ENCODE measurements around the gene LMTK3. TPM values are rescaled to one million over a fixed set of nuclear protein-coding genes. Genes with fewer than 3 reads are reported as not detected.

LMTK3 gene
- total and polyA plus RNA-seq, 8 donors = 0.45 to 23.5 (median 1.4) TPM; not detected in 1

- intact Hi-C loops (cut with DNase I; ENCODE audit: low total_unique reads) = no loop called here
- TF ChIP-seq EP300 (IDR thresholded peaks at IDR 0.05) (no peak), POLR2AphosphoS5 (IDR thresholded peaks at IDR 0.05) (peak in 1 of 3 donors; percentile 19), POLR2A (IDR thresholded peaks at IDR 0.05) (no peak)
- Histone ChIP-seq H3K4me1 (peaks cover 5 to 41% (median 25%) of the 10 kb centered on the region in 4 donors), H3K27me3 (peaks cover 0 to 49% (median 0%) of the 10 kb centered on the region in 3 donors), H3K9me3 (no peaks in the 10 kb centered on the region), H3K4me3 (no peak overlapping the region), H3K36me3 (no peaks in the 10 kb centered on the region), H3K27ac (peak overlapping the region in 1 of 5 donors; percentile 18)
- peak; percentile 45 to 65 for DNase-seq
- 14 to 33% (median 24%) methylated on average over 17 to 18 of the region's 18 CpGs for WGBS, 5 donors
These were observed 42.2 kb upstream of the LMTK3 start for GRCh38 chr19:48553676-48554384.

GRCh38 chr19:48552406-48553322 is 41.0 kb upstream of the LMTK3 start:
- WGBS, 5 donors = 75 to 86% (median 81%) methylated on average over 18 to 19 of the region's 19 CpGs
- peak overlapping the region in 2 of 4 donors; percentile 2 to 10 for H3K4me3 ChIP-seq
- no peaks in the 10 kb centered on the region for H3K9me3 ChIP-seq
- H3K4me1 ChIP-seq = peaks cover 5 to 32% (median 19%) of the 10 kb centered on the region in 4 donors
- TF ChIP-seq POLR2AphosphoS5 (IDR thresholded peaks at IDR 0.05) = no peak
- TF ChIP-seq POLR2A (IDR thresholded peaks at IDR 0.05) = no peak
- no peak for TF ChIP-seq EP300 (IDR thresholded peaks at IDR 0.05)
- TF ChIP-seq, protein P1, sequence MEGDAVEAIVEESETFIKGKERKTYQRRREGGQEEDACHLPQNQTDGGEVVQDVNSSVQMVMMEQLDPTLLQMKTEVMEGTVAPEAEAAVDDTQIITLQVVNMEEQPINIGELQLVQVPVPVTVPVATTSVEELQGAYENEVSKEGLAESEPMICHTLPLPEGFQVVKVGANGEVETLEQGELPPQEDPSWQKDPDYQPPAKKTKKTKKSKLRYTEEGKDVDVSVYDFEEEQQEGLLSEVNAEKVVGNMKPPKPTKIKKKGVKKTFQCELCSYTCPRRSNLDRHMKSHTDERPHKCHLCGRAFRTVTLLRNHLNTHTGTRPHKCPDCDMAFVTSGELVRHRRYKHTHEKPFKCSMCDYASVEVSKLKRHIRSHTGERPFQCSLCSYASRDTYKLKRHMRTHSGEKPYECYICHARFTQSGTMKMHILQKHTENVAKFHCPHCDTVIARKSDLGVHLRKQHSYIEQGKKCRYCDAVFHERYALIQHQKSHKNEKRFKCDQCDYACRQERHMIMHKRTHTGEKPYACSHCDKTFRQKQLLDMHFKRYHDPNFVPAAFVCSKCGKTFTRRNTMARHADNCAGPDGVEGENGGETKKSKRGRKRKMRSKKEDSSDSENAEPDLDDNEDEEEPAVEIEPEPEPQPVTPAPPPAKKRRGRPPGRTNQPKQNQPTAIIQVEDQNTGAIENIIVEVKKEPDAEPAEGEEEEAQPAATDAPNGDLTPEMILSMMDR (IDR thresholded peaks at IDR 0.05) = no peak
- intact Hi-C loops (cut with DNase I; ENCODE audit: low total_unique reads) = no loop called here
- H3K27me3 ChIP-seq = peaks cover 0 to 42% (median 0%) of the 10 kb centered on the region in 3 donors
- no peak overlapping the region for H3K27ac ChIP-seq
- no peaks in the 10 kb centered on the region for H3K36me3 ChIP-seq
- DNase-seq = no peak

- H3K27ac ChIP-seq = no peak within 1 kb of the TSS
- DNase-seq = peak; percentile 81 to 85
- H3K4me1 ChIP-seq = peaks cover 5 to 31% (median 19%) of the 10 kb centered on the region in 4 donors
- H3K9me3 ChIP-seq = no peaks in the 10 kb centered on the region
- H3K27me3 ChIP-seq = peaks cover 0 to 44% (median 0%) of the 10 kb centered on the region in 3 donors
- 41 to 53% (median 47%) methylated on average over 28 to 36 of the region's 36 CpGs for WGBS, 5 donors
- TF ChIP-seq EP300 (IDR thresholded peaks at IDR 0.05) (no peak), POLR2AphosphoS5 (IDR thresholded peaks at IDR 0.05) (peak; percentile 24 to 61 (median 59))
- H3K36me3 ChIP-seq = no peaks in the 10 kb centered on the region
- peak within 1 kb of the TSS in 2 of 4 donors; percentile 2 to 10 for H3K4me3 ChIP-seq
- intact Hi-C loops (cut with DNase I; ENCODE audit: low total_unique reads) = no loop called here
These were observed 40.0 kb upstream of the LMTK3 start, which contains the start of gene SULT2B1 for GRCh38 chr19:48551437-48552302. TSS of gene SULT2B1 (plus strand) at chr19:48552172. CDS start at chr19:48552253, 81 bp downstream.

GRCh38 chr19:48549380-48549779 is 37.7 kb upstream of the LMTK3 start:
- peaks cover 5 to 30% (median 19%) of the 10 kb centered on the region in 4 donors for H3K4me1 ChIP-seq
- H3K27ac ChIP-seq = no peak overlapping the region
- H3K27me3 ChIP-seq = peaks cover 0 to 59% (median 0%) of the 10 kb centered on the region in 3 donors
- intact Hi-C loops (cut with DNase I; ENCODE audit: low total_unique reads) = no loop called here
- no peak for DNase-seq
- TF ChIP-seq POLR2AphosphoS5 (IDR thresholded peaks at IDR 0.05) (no peak), POLR2A (IDR thresholded peaks at IDR 0.05) (no peak), EP300 (IDR thresholded peaks at IDR 0.05) (no peak)
- TF ChIP-seq, protein P1 (IDR thresholded peaks at IDR 0.05) = no peak
- no peak overlapping the region for H3K4me3 ChIP-seq
- H3K36me3 ChIP-seq = no peaks in the 10 kb centered on the region
- H3K9me3 ChIP-seq = no peaks in the 10 kb centered on the region
- WGBS, 5 donors = 62 to 78% (median 69%) methylated on average over 5 of the region's 5 CpGs
